NCI-H2081 (cell line): ENCODE measurements around the gene HSDL1.

Source experiments
- DNase-seq, 2 experiments: peaks; one replicate each; lab custom pipeline; 2025; lab: John Stamatoyannopoulos, UW

The HSDL1 gene

DNA sequence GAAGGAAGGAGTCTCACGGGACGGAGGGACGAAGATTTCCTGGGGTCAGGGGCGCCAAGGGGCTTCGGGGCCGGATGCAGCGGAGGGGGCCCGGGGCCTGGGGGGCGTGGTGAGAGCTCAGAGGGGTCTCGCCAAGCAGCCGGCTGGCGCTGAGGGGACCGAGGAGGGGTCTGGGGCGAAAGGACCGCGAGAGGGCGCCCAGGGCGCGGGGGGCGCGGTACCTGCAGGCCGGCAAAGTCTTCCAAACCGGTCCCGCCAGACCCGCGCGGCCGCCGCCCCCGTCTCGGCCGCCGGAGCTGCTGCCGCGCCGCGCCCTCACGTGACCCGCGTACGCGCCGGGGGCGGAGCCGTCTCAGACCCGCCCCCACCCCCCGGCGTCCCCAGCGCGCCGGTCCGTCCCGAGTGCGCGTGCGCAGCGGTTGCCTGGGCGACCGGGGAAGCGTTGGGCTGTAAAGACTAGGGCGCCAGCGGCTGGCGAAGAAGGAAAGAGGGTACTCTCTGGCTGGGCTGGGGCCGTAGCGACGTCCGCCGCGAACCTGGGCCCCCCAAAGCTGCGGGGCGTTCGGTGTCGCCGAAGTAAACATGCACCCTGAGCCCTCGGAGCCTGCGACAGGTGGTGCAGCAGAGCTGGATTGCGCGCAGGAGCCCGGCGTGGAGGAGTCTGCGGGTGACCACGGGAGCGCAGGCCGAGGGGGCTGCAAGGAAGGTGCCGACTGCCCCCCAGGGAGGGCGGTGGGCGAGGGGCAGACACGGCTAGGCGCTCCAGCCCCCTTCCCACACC, at the start of gene HSDL1, which contains the start of gene DNAAF1:
Gene HSDL1, minus strand, starts transcription at position 319 of the 781 bp plus-strand sequence. CDS start 13,856 bp downstream, outside the sequence.
Gene DNAAF1, plus strand, starts transcription at position 450 of the 781 bp plus-strand sequence. Its CDS starts 133 bp downstream, at position 583.
- peak; percentile 69 to 76 for DNase-seq

DNA sequence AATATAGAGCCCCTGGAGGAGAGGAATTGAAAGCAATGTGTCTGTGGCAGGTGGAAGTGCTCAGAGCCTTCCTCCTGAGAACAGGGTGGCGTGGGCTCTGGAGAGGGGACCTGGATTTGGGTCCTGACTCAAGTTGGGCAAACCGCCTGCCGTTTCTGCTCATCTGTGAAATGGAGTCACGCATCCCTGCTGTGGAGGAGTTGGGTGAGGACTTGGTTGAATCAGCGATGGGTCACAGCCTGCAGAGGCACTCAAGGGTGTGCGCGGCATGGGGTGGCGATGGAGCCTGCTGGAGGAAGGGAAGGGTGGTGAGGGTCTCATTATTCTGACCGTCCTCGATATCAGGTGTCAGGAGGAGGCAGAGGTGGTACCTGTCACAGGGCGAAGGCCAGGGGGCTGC, 49.0 kb upstream of the HSDL1 start:
- no peak for DNase-seq

DNA sequence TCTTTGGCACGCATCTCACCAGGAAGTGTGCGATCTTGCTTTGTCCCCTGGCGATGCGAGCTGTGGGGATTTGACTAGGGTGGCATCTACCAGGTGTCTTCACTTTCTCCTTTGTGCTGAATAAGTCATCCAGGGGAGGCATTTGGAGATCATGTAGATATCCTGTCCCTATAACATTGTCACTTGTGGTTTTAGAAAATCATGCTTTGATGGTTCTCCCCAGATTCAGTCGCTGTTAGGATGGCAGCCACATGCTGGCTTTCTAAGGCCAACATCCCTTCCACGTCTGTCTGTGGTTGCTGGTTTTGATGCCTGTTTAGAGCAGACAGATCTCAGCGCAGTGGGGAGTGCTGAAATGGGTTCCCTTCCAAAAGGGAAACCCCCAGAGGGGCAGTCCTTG, 48.5 kb upstream of the HSDL1 start:
- DNase-seq, result no peak

DNA sequence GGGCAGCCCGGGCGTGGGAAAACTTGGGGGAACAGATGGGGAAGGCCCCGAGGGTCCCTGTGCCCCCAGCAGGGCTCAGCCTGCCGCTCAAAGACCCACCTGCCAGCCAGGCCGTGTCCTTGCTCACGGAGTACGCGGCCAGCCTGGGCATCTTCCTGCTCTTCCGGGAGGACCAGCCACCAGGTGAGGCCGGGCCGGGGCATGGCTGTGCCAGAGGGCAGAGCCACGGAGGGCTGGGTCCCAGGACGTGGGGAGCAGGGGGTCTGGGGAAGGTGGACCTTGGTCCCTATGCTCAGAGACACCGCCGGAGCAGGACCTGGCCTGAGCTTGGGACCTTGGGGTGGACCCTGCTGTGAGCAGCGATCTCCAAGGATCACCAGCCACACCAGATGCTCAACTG, 46.5 kb upstream of the HSDL1 start:
- DNase-seq, result no peak

DNA sequence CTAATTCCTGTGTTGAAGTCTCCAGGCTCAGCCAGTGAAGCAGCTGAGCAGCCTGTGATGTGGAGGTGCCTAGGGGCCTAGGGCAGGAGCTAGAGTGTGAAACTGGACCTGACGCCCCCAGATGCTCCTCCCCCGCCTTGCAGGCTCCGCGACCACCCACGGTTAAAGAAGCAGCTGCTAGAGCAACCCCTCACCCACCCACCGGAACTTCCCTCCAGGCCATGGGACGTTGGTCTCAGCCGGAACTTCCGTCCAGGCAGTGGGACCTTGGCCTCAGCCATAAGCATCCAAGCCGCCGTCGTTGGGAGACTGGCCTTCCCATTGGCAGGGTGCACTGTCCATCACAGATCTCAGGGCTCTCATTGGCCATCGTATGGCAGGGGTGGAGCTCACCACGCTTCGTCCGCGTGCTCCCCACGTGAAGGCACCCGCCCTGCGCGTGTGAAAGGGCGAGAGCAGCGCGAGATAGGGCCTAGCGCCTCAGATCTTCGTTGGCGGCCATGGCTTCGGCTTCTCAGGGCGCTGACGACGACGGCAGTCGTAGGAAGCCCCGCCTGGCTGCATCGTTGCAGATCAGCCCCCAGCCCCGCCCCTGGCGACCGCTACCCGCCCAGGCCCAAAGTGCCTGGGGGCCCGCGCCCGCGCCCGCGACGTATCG, 45.9 kb upstream of the HSDL1 start, which contains the start of gene ADAD2:
Gene ADAD2, plus strand, starts transcription at position 427 of the 658 bp plus-strand sequence. Its CDS starts 74 bp downstream, at position 501.
- no peak for DNase-seq

DNA sequence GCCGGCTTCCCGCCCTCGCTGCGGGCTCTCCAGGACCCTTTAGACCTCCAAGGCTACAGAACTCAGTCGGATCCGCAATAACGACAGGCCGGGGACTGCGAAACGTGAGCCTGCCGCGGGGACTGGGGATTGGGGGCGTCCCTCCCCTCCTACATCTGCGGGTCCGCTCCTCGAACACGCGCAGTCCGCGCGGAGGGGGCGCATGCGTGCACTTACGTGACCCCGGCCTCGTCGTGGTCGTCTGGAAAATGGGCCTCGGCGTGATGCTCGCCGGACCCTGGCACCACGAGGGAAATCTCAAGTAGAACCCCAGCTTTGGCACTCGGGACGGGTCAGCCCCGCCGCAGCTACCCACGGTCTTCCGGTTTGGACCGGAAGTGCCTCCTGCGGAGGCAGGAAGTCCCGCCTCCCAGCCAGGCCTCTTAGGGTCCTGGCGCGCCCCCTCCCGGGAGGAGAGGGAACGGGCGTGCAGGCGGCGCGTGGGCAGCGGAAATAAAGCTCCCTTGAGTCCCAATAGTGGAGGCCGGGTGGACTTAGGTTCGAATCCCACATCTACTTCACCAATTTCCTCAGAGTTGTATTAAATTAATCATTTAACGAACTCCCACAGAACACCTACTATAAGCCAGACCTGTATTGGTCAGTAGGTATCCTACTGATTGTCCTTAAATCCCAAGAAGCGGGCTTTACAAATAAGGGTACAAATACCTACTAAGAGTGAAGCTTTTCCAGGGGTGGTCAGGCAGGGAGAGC, 41.9 kb upstream of the HSDL1 start, which contains the start of gene TAF1C:
Gene TAF1C, minus strand, starts transcription at position 373 of the 753 bp plus-strand sequence. CDS start 2,069 bp downstream, outside the sequence.
- DNase-seq, result peak; percentile 89 to 90

DNA sequence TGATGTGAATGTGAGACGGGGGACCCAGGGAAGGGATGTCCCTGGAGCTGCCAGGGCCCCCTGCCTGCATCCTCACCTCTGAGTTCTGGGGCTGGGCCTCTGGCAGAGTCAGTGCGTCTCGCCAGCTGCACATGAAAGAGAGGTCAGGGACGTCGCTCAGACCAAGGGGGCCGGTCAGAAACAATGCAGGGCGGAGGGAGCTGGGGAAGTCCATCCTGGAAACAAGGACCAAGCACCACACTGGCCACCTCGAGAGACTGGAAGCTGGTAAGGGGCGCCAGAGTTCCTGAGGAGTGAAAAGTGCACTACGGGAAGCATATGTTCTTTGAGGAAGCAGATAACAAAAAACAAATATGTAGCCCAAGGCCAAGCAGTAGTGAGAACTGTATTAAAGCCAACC, 39.8 kb upstream of the HSDL1 start:
- no peak for DNase-seq

DNA sequence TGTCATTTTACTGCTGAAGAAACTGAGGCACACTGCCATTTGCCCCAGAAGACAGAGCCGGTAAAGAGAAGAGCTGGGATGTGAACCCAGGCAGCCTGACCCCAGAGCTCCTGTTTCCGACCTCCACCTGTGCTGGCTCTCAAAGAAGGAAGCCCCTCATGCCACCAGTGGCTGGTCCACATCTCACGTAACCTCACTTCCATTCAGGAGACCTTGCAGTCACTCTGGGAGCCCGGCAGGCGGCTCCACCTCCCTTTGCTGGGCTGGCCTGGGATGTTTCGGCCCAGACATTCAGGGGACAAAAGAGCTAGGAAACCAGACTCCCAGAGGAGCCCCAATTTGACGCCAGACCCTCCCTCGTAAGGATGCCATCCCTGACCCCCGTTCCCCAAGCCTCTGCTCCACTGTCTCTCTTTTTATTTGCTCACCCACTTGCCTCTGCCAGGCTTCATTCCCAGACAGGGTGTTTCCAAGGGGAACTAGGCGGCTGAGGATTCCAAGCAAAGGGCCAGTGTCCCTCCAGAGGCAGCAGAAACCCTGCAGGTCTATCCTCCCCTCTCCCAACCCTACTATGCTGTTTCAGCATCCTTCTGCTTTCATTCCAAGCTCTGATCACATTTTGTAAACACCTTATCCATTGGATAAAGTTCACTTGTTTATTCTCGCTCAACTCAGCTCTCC, 39.1 kb upstream of the HSDL1 start:
- no peak for DNase-seq

DNA sequence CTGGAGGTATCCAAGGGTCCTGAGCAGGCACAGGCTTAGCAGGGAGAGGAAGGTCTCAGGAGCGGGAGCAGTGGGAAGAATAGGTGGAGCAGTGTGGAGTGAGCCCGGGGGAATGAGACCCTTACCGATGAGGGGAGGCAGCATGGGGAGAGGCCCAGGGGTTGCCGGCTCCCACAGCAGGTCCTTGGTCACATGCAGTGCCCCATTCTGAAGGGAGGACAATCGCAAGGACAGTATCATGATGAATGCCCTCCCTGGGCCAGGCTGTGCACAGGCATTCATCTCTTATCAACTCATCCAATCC, 38.5 kb upstream of the HSDL1 start:
- no peak for DNase-seq

DNA sequence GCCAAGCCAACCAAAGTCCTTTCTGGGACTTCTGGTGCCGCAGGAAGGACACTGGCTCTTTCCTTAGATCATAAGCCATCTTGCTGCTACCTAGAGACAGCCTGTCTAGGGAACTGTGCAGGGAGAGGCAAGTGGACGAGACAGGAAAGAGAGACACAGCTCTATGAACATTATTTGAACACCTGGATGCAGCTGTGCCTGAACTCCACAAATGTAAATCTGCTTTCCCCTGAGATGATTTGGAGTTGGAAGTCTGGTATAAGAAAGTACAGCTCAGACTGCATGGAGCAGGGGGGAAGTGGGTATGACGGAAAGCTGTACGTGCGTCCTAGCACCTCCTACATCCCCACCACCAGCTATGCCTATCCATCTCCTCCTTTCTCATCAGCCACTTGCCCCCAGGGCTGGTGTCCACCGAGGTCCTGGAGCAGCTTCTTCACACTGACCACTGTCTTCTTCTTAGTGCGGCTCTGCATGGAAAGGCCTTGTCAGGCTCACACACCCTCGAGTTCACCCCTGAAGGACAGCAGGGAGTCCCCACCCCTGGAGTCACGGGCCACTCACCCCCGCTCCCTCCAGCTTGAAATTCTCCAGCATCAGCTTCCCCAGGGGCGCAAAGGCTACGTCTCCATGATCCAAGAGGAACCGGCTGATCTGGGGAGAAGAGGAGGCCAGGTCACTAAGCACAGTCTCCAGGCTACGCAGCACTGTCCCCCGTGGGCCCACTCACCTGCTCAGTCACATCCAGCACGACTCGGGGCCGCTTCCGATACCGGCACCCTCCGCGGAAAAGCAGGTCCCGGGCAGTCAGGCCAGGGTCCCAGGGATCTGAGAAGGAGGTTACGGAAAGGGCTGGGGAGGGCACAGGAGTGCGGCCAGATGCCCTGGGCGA, 37.9 kb upstream of the HSDL1 start:
- no peak for DNase-seq

DNA sequence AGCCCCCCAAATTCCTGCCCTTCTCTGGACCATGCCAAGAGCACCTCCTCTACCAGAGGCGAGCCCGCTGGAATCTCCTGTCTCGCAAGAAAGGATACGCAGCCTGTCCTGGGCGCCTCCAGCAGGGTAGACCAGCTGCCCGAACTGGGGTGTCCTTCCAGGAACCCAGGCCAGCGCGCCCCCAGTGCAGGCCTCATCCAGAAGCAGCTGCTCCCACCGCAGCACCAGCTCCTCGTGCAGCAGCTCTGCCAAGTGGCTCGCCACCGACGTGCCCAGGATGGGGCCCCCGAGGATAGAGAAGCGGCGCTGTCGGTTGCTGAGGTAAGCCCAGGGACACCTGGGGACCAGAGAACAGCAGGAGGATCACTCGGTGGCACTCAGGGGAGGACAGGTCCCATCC, 37.1 kb upstream of the HSDL1 start:
- DNase-seq, result no peak

DNA sequence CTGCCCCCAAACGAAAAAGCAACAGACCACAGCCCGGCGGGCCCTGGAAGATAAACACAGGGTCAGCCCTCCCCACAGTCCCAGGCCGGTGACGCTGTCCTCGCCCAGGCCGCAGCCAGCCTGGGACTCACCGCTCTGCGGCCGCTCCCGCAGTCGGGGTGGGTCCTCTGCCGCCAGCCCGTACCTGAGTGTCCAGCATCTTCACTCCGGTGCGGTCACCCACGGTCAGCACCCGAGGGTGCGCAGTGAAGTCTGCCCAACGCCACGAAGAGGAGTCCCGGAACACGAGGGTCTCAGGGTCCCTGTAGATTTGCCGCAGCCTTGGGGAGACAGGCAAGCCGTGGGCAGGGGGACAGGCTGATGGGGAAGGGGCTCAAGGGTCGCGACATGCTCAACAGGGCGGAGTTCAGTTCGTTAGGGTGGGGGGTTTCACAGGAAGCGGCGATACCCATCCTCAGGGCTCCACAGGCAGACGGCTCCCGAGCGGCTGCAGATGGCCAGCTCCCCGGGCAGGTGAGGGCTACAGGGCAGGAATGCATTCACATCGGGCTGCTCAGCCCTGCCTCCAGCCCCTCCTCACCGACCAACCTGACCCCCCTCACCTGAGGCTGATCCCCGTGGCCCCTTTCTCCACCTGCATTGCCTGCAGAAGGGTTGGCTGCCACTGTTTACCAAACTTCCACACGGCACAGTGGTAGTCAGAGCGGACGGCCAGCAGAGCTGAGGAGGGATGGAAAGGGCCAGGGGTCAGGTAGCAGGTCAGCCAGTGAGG, 36.4 kb upstream of the HSDL1 start:
- DNase-seq, result no peak

DNA sequence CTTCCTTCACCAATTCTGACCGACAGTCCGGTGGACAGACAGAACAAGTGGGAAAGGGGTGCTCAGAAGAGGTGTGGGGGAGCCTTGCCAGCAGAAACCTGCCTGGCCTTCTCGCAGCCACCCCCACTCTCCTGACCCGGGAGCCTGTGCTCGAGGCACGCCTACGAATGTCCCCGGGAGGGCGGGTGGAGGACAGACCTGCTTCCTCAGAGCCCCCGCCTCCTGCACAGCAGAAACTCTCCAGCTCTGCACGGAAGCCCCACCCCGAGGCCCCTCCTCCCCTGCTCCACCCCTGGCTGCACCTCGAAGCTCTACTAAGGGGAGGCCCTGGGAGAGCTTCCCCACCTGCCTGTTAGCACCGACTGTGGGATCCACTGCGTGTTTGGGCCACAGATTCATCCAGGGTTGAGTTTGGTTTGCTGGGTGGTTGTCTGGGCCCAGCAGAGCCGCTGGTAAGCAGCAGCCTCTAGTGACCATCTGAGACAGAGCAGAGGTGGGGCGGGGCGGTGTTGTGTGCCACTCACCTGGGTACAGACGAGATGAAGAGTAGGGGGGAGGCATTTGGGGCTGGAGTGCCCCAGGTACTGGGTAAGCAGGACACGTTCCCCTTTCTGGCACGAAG, 35.7 kb upstream of the HSDL1 start:
- no peak for DNase-seq

DNA sequence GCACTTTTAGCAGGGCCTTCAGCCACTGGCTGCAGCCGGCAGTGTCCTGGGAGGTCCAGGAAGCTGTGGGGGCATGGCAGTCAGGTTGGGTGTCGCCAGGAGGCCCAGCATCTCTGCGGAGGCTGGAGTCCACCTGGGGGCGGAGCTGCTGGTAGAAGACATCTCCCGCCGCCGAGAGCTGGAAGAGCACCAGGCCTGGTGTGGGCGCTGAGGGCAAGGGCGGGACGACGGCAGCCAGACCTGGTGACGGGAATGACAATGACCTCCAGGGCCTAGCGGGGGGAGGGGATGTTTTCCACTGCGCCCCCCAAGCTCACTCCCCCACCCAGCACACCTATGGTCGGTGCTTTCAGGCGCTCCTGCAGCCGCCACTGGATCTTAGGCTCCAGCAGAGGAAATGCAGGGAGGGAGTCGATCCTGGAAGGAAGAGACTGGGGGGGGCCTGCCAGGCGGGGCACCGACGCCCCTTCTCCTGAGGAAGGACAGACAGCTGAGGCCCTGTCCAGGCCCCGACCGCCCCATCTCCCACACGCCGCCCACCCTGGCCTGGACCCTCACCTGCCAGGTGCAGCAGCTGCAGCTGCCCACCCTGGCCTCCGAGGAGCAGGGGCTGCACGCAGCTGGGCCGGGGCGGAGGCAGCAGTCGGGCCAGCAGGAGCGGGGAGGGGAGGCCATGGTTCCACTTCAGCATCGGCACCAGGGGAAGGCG, 34.8 kb upstream of the HSDL1 start:
- no peak for DNase-seq

DNA sequence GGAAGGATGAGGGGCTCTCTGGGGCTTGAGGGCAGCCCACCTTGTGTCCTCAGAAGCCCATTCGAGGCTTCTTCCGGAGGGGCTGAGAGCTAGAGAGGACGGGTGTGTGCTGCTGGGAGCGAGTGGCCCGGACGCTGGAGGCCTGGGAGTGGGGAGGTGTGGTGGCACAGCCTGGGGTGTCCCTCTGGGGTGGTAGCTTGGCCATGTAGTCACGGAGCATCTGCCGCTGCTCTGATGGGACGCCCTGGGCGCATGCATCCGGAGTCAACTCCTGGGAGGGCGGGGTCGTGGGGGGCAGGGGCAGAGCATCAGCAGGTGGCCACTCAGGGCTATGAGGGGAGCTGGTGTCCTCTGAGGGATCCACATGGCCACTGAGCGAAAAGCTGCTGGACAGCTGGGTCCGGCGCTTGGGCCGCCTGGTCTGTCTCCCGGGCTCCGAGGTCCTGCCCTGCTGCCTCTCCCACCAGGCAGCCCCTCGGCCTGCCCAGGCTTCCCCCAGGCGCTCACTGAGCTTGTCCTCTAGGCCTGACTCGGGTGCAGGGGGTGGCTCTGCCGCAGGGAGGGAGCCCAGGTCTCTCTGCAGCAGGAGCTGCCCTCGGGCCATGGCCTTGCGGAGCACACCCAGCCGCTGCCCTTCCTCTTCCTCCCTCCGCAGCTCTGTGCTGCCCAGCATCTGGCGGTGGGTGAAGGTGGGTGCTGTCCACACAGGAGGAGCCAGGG, 34.1 kb upstream of the HSDL1 start:
- DNase-seq, result no peak

DNA sequence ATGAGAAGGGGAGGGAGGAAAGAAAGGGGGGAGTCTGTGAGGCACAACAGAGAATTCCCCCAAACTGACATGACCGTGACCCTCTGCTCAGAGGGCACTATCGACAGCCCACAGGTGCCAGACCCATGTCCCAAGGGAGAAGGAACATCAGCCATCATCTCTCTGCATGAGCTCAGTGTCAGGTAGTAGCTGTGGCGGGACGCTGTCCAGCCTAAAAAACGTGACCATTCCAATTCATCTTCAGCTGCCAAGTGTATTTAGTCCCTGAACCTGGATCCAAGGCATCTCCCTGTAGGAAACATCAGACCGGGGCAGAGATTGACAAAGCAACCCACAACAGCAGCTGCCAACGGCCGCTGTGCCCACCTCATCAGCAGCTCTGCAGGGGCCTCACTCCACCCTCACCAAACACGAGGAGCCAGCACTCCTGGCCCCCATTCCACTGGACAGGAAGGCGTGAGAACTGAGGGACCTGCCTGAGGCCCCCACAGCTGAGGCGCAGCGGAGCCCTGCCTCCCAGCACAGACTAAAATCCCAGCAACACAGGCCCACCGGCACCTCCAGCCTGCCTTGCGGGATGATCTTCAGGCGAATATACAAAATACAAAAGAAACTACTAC, 33.3 kb upstream of the HSDL1 start:
- no peak for DNase-seq

DNA sequence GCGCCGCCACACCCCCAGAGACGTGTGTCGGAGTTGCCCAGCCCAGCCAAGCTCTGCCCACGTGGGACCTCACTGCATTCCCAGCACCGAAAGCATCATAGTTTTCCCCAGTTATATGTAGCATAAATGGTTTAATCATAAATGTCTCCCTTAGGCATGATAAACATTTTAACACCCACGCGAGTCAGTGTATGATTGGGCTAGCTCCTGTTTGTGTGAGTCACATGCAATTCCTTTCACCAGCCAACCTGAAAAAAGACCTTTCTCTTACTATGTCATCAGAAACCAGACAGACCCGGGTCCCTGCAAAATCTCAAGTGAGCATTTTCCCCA, 32.7 kb upstream of the HSDL1 start:
- DNase-seq, result no peak
